ENCODE data around the gene KCNAB1. TPM values are rescaled to one million over a fixed set of nuclear protein-coding genes. Genes with fewer than 3 reads are reported as not detected.

The KCNAB1 gene
- total RNA-seq, 2 experiments from 2014 or later: not detected

GRCh38 chr3:156417559-156418132 is 297.3 kb downstream of the KCNAB1 start:
- Mint-ChIP-seq H3K9me3 (no peaks in the 10 kb centered on the region), H3K27ac (no peak overlapping the region), H3K4me3 (no peak overlapping the region), H3K36me3 (ENCODE audit: low read depth) (no peaks in the 10 kb centered on the region), H3K4me1 (no peaks in the 10 kb centered on the region), H3K27me3 (peaks cover 17% of the 10 kb centered on the region)
- ChIA-PET POLR2A (no interaction called here), CTCF (no interaction called here)
- no peak for DNase-seq

GRCh38 chr3:156418428-156418827 is 298.1 kb downstream of the KCNAB1 start:
- CTCF ChIA-PET: no interaction called here

DNA sequence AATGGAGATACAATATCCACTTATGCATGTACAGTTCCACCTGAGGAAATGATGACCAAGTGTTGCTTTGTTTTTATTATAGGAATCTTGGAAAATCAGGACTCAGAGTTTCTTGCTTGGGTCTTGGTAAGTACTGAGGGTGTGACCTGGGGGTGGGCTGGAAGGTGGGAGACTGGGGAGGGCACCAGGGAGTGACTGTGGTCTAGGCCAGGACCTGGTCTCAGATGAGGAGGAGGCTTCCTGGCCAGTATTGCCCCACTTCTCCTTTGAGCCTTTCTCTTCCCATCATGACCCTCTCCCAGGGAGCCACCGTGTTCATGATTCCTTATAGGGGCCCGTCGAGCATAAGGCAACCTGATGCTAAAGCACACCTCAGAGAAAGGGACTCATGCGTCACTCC is 301.2 kb downstream of the KCNAB1 start:
- Mint-ChIP-seq H3K36me3 (ENCODE audit: low read depth) (no peaks in the 10 kb centered on the region), H3K27me3 (peaks cover 19% of the 10 kb centered on the region), H3K4me3 (no peak overlapping the region), H3K27ac (no peak overlapping the region), H3K9me3 (no peaks in the 10 kb centered on the region), H3K4me1 (no peaks in the 10 kb centered on the region)
- CTCF ChIA-PET: no interaction called here
- DNase-seq: no peak
- POLR2A ChIA-PET: no interaction called here

More at GRCh38 chr3:156418428-156418827, 298.1 kb downstream of the KCNAB1 start:
- DNase-seq: no peak
- no peaks in the 10 kb centered on the region for H3K9me3 Mint-ChIP-seq
- H3K4me1 Mint-ChIP-seq: no peaks in the 10 kb centered on the region
- no peaks in the 10 kb centered on the region for H3K36me3 Mint-ChIP-seq (ENCODE audit: low read depth)
- POLR2A ChIA-PET: no interaction called here
- H3K27me3 Mint-ChIP-seq: peaks cover 15% of the 10 kb centered on the region
- H3K27ac Mint-ChIP-seq: no peak overlapping the region
- H3K4me3 Mint-ChIP-seq: no peak overlapping the region

GRCh38 chr3:156424758-156425157 is 304.4 kb downstream of the KCNAB1 start:
- Mint-ChIP-seq H3K27me3 (peaks cover 16% of the 10 kb centered on the region), H3K27ac (no peak overlapping the region), H3K4me3 (no peak overlapping the region), H3K9me3 (no peaks in the 10 kb centered on the region), H3K4me1 (no peaks in the 10 kb centered on the region), H3K36me3 (ENCODE audit: low read depth) (no peaks in the 10 kb centered on the region)
- ChIA-PET CTCF (interaction anchor here (1.0 to 1.5 kb wide), 4 partner anchors 9 to 34 kb away, joined by 3 read pairs; no protein-coding TSS in a partner anchor), POLR2A (no interaction called here)
- no peak for DNase-seq

GRCh38 chr3:156425651-156426050 is 305.3 kb downstream of the KCNAB1 start:
- ChIA-PET POLR2A (no interaction called here), CTCF (interaction anchor here (1.0 to 1.1 kb wide), 2 partner anchors 8 to 12 kb away, joined by 3 read pairs; no protein-coding TSS in a partner anchor)
- Mint-ChIP-seq H3K9me3 (no peaks in the 10 kb centered on the region), H3K4me1 (no peaks in the 10 kb centered on the region), H3K36me3 (ENCODE audit: low read depth) (no peaks in the 10 kb centered on the region), H3K4me3 (no peak overlapping the region), H3K27me3 (peaks cover 16% of the 10 kb centered on the region), H3K27ac (no peak overlapping the region)
- no peak for DNase-seq

DNA sequence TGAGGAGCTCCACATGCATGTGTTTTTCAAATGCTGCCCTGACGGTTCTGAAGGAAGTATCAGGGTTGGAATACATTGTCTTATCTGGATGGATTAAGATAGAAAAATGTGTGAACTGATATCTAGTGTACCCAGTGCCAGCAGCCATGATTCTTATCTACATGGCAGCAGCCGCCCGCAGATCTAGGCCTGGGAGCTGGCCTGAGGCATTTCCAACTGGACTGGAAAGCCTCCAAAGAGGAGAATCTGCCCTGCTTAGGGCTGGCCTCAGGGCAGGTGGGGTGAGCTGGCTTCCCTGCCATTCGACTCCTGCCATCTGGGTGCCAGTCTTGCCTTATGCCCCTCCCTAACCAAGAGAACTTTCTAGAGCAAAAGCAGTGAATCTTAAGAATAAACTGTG is 308.7 kb downstream of the KCNAB1 start:
- no peaks in the 10 kb centered on the region for H3K9me3 Mint-ChIP-seq
- H3K27ac Mint-ChIP-seq: no peak overlapping the region
- peaks cover 19% of the 10 kb centered on the region for H3K27me3 Mint-ChIP-seq
- POLR2A ChIA-PET: no interaction called here
- no peaks in the 10 kb centered on the region for H3K4me1 Mint-ChIP-seq
- no peak for DNase-seq
- no peaks in the 10 kb centered on the region for H3K36me3 Mint-ChIP-seq (ENCODE audit: low read depth)
- no peak overlapping the region for H3K4me3 Mint-ChIP-seq
- CTCF ChIA-PET: interaction anchor here (0.8 kb wide), 1 partner anchor 57 kb away, joined by 3 read pairs; no protein-coding TSS in a partner anchor

- Mint-ChIP-seq H3K27me3 (peaks cover 24% of the 10 kb centered on the region), H3K36me3 (ENCODE audit: low read depth) (no peaks in the 10 kb centered on the region), H3K27ac (no peak overlapping the region), H3K4me1 (no peaks in the 10 kb centered on the region), H3K9me3 (no peaks in the 10 kb centered on the region), H3K4me3 (no peak overlapping the region)
- POLR2A ChIA-PET: no interaction called here
- CTCF ChIA-PET: interaction anchor here (1.3 kb wide), 1 partner anchor 9 kb away, joined by 3 read pairs; no protein-coding TSS in a partner anchor
- no peak for DNase-seq
Observed at GRCh38 chr3:156431334-156432124, 311.2 kb downstream of the KCNAB1 start.

DNA sequence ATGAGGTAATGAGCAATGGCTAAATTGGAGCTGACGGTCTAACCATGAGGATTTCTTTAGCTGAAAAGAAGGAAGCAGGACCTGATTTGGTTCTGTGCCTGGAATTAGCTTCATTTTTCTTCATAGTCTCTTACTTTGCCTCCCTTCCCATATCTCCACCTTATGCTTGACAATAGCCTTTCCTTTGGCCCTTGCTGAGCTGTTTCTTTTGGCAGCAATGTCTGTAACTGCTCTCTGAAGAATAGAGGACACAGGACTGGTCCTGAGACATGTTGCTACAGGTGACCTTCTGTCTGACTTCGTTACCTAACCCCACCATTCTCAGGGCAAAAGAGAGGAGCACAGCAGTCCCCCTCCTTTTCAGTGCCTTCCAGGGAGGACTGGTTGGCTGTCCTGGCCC is 312.2 kb downstream of the KCNAB1 start:
- Mint-ChIP-seq H3K4me1 (no peaks in the 10 kb centered on the region), H3K36me3 (ENCODE audit: low read depth) (no peaks in the 10 kb centered on the region), H3K27ac (no peak overlapping the region), H3K9me3 (no peaks in the 10 kb centered on the region), H3K27me3 (peaks cover 21% of the 10 kb centered on the region), H3K4me3 (no peak overlapping the region)
- no peak for DNase-seq
- POLR2A ChIA-PET: no interaction called here
- CTCF ChIA-PET: interaction anchor here (1.3 kb wide), 1 partner anchor 8 kb away, joined by 3 read pairs; no protein-coding TSS in a partner anchor

GRCh38 chr3:156433138-156433537 is 312.8 kb downstream of the KCNAB1 start:
- peaks cover 21% of the 10 kb centered on the region for H3K27me3 Mint-ChIP-seq
- H3K27ac Mint-ChIP-seq: no peak overlapping the region

GRCh38 chr3:156433910-156434309 is 313.5 kb downstream of the KCNAB1 start:
- ChIA-PET CTCF (interaction anchor here (0.7 to 1.2 kb wide), 2 partner anchors 9 to 16 kb away, joined by 3 read pairs; no protein-coding TSS in a partner anchor), POLR2A (no interaction called here)
- no peak overlapping the region for H3K4me3 Mint-ChIP-seq
- no peaks in the 10 kb centered on the region for H3K4me1 Mint-ChIP-seq
- H3K9me3 Mint-ChIP-seq: no peaks in the 10 kb centered on the region
- no peak for DNase-seq
- H3K27ac Mint-ChIP-seq: no peak overlapping the region
- H3K36me3 Mint-ChIP-seq (ENCODE audit: low read depth): no peaks in the 10 kb centered on the region
- peaks cover 21% of the 10 kb centered on the region for H3K27me3 Mint-ChIP-seq

More at GRCh38 chr3:156433138-156433537, 312.8 kb downstream of the KCNAB1 start:
- H3K36me3 Mint-ChIP-seq (ENCODE audit: low read depth): no peaks in the 10 kb centered on the region
- H3K9me3 Mint-ChIP-seq: no peaks in the 10 kb centered on the region
- no peak overlapping the region for H3K4me3 Mint-ChIP-seq
- POLR2A ChIA-PET: no interaction called here
- H3K4me1 Mint-ChIP-seq: no peaks in the 10 kb centered on the region
- CTCF ChIA-PET: no interaction called here
- no peak for DNase-seq

DNA sequence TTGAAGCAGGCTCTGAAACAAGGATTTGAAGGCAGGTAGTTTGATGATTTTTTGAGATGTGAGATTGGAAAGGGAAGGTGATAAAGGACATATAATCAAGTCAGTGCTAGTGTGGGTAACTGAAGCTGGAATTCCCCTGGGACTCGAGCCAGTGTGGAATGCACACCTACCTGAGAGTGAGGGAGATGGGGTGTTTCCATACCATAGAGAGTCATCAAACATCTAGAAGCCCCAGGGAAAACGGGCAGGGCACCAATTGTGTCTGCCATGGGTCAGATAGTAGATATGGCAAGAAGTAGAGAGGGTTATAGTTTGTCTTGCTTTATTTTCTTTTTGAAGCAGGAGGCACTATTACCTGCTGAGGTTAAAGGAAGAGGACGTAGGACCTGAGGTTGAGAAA is 314.5 kb downstream of the KCNAB1 start:
- no peaks in the 10 kb centered on the region for H3K4me1 Mint-ChIP-seq
- ChIA-PET CTCF (no interaction called here), POLR2A (no interaction called here)
- no peak for DNase-seq
- H3K4me3 Mint-ChIP-seq: no peak overlapping the region
- peaks cover 24% of the 10 kb centered on the region for H3K27me3 Mint-ChIP-seq
- no peaks in the 10 kb centered on the region for H3K36me3 Mint-ChIP-seq (ENCODE audit: low read depth)
- no peaks in the 10 kb centered on the region for H3K9me3 Mint-ChIP-seq
- H3K27ac Mint-ChIP-seq: no peak overlapping the region

- Mint-ChIP-seq H3K4me3 (no peak overlapping the region), H3K4me1 (no peaks in the 10 kb centered on the region), H3K27ac (no peak overlapping the region), H3K9me3 (no peaks in the 10 kb centered on the region), H3K36me3 (ENCODE audit: low read depth) (no peaks in the 10 kb centered on the region), H3K27me3 (peaks cover 38% of the 10 kb centered on the region)
- POLR2A ChIA-PET: no interaction called here
- CTCF ChIA-PET: interaction anchor here (0.9 to 1.3 kb wide), 3 partner anchors 18 to 67 kb away, joined by 3 read pairs; no protein-coding TSS in a partner anchor
- DNase-seq: no peak
Observed at GRCh38 chr3:156443079-156443478, 322.7 kb downstream of the KCNAB1 start.

All from activated CD4-positive, alpha-beta T cell treated with anti-CD3 and anti-CD28 coated beads, Interleukin-2, amount 10 ng/mL, durations not matched to agents 7 days and 5 days (primary cell).